H1 (cell line): ENCODE measurements around the gene EXD3. TPM values are rescaled to one million over a fixed set of nuclear protein-coding genes. Genes with fewer than 3 reads are reported as not detected.

Experiments used
- CTCF ChIA-PET: fragments of 300-600 bp; sonication (Branson Sonifier 250); formaldehyde crosslinking; loops from one replicate; lab custom pipeline; 2021; ENCODE audit not compliant: partially characterized antibody; lab: Charles Lee
- POLR2A ChIA-PET: fragments of 300-600 bp; sonication (Branson Sonifier 250); formaldehyde crosslinking; loops from one replicate; lab custom pipeline; 2021; ENCODE audit warnings: inconsistent platforms; ENCODE audit not compliant: partially characterized antibody; lab: Charles Lee
- DNase-seq, 2 experiments: peaks; one replicate each; pipeline versions ENCODE4 v3.0.0 to v3.0.0-alpha.2; 2010 to 2022; ENCODE audit warnings: low spot score in 2 of 2, low read depth in 1 of 2, mixed read lengths in 1 of 2
- FAIRE-seq: peaks from 2 replicates; lab custom pipeline; 2011; peaks lifted over from hg19 to GRCh38; lab: Jason Lieb, UNC
- H2AFZ ChIP-seq: 2 replicates; pipeline ENCODE4 v1.8.1; 2012; ENCODE audit warnings: low read length, inconsistent platforms
- H2AK5ac ChIP-seq: 2 replicates; pipeline ENCODE4 v1.6.1; 2013; ENCODE audit warnings: low read depth, low read length
- H2BK120ac ChIP-seq: replicated peaks from 2 replicates; pipeline ENCODE3; 2013; ENCODE audit warnings: low read depth, low read length, inconsistent platforms
- H2BK12ac ChIP-seq: 2 replicates; pipeline ENCODE4 v1.6.1; 2013; ENCODE audit warnings: low read depth, low read length
- H2BK15ac ChIP-seq: 2 replicates; pipeline ENCODE4 v1.6.1; 2013; ENCODE audit warnings: low read length
- H2BK20ac ChIP-seq: 2 replicates; pipeline ENCODE4 v1.6.1; 2013; ENCODE audit warnings: low read length
- H2BK5ac ChIP-seq: 2 replicates; pipeline ENCODE4 v1.6.1; 2013; ENCODE audit warnings: low read depth, low read length
- H3K14ac ChIP-seq: 2 replicates; pipeline ENCODE4 v1.6.1; 2013; ENCODE audit warnings: inconsistent platforms; ENCODE audit not compliant: insufficient read length
- H3K18ac ChIP-seq: 2 replicates; pipeline ENCODE4 v1.6.1; 2013; ENCODE audit warnings: low read length; ENCODE audit errors: extremely low read depth
- H3K23ac ChIP-seq: 2 replicates; pipeline ENCODE4 v1.6.1; 2013; ENCODE audit warnings: inconsistent platforms; ENCODE audit not compliant: insufficient read length
- H3K23me2 ChIP-seq: 2 replicates; pipeline ENCODE4 v1.6.1; 2013; ENCODE audit warnings: low read depth, low read length
- H3K27ac ChIP-seq: 2 replicates; pipeline ENCODE4 v1.6.1; 2011; ENCODE audit warnings: low read depth, low read length, inconsistent platforms
- H3K27me3 ChIP-seq, 4 experiments: replicated peaks in 1 of 4; 1 replicate in 1 of 4; 2 replicates in 3 of 4; pipeline versions ENCODE4 v1.6.1 to v1.8.1; 2011 to 2013; ENCODE audit warnings: low read length in 3 of 4, mild to moderate bottlenecking in 3 of 4, inconsistent platforms in 2 of 4, mixed read lengths in 2 of 4, moderate library complexity in 1 of 4; ENCODE audit not compliant: control insufficient read depth in 3 of 4, insufficient read depth in 3 of 4; ENCODE audit errors: extremely low read depth in 1 of 4
- H3K36me3 ChIP-seq, 4 experiments: 2 replicates each; pipeline versions ENCODE4 v1.6.1 to v1.8.1; 2011 to 2013; ENCODE audit warnings: mild to moderate bottlenecking in 4 of 4, low read length in 3 of 4, moderate library complexity in 2 of 4, control low read depth in 1 of 4, inconsistent platforms in 1 of 4; ENCODE audit not compliant: insufficient read depth in 4 of 4, control insufficient read depth in 2 of 4
- H3K4ac ChIP-seq: replicated peaks from 2 replicates; pipeline ENCODE3; 2013; ENCODE audit warnings: low read length, low read depth, mixed read lengths, inconsistent platforms; ENCODE audit not compliant: insufficient read length
- H3K4me1 ChIP-seq, 4 experiments: replicated peaks in 1 of 4; 1 replicate in 1 of 4; 2 replicates in 3 of 4; pipeline versions ENCODE4 v1.6.1 to v1.8.1; 2011 to 2013; ENCODE audit warnings: low read length in 3 of 4, inconsistent platforms in 2 of 4, mixed read lengths in 1 of 4; ENCODE audit not compliant: insufficient read depth in 4 of 4, control insufficient read depth in 3 of 4
- H3K4me2 ChIP-seq, 2 experiments: 2 replicates each; pipeline versions ENCODE4 v1.6.1 to v1.8.1; 2011 to 2013; ENCODE audit warnings: low read depth in 2 of 2, low read length in 2 of 2, control low read depth in 1 of 2, inconsistent platforms in 1 of 2, mild to moderate bottlenecking in 1 of 2; ENCODE audit not compliant: insufficient read depth in 1 of 2
- H3K4me3 ChIP-seq, 4 experiments: fragments of 200-600, 300-600 bp in 1 of 4; sonication (generic), shearing (Covaris generic), sonication (Bioruptor Twin) in 1 of 4; 2 replicates each; pipeline versions ENCODE4 v1.5.1 to v1.8.1; 2011 to 2016; ENCODE audit warnings: low read length in 4 of 4, low read depth in 3 of 4, control low read depth in 2 of 4, inconsistent platforms in 2 of 4, mild to moderate bottlenecking in 2 of 4, mixed read lengths in 1 of 4, moderate library complexity in 1 of 4; ENCODE audit not compliant: insufficient read depth in 2 of 4; ENCODE audit errors: extremely low read depth in 1 of 4
- H3K56ac ChIP-seq: replicated peaks from 2 replicates; pipeline ENCODE3; 2013; ENCODE audit warnings: low read depth, mild to moderate bottlenecking, mixed read lengths, low read length, inconsistent platforms; ENCODE audit not compliant: insufficient read length
- H3K79me1 ChIP-seq: 2 replicates; pipeline ENCODE4 v1.6.1; 2013; ENCODE audit warnings: low read depth, low read length, control low read depth
- H3K79me2 ChIP-seq, 2 experiments: 2 replicates each; pipeline versions ENCODE4 v1.6.1 to v1.8.1; 2012 to 2013; ENCODE audit warnings: low read length in 2 of 2, mild to moderate bottlenecking in 2 of 2, inconsistent platforms in 1 of 2; ENCODE audit not compliant: insufficient read depth in 2 of 2, control insufficient read depth in 1 of 2
- H3K9ac ChIP-seq, 4 experiments: replicated peaks in 1 of 4; 1 replicate in 1 of 4; 2 replicates in 3 of 4; pipeline versions ENCODE4 v1.6.1 to v1.8.1; 2011 to 2013; ENCODE audit warnings: low read depth in 3 of 4, low read length in 3 of 4, control low read depth in 2 of 4, mild to moderate bottlenecking in 2 of 4, moderate library complexity in 2 of 4, inconsistent platforms in 1 of 4; ENCODE audit errors: extremely low read depth in 1 of 4
- H3K9me3 ChIP-seq, 2 experiments: 2 replicates each; pipeline versions ENCODE4 v1.6.1 to v1.8.1; 2012 to 2013; ENCODE audit warnings: mild to moderate bottlenecking in 2 of 2, moderate library complexity in 2 of 2, control low read depth in 1 of 2, inconsistent platforms in 1 of 2, low read depth in 1 of 2, low read length in 1 of 2, mixed read lengths in 1 of 2; ENCODE audit not compliant: insufficient read depth in 2 of 2
- H4K20me1 ChIP-seq, 2 experiments: replicated peaks in 1 of 2; 2 replicates each; pipeline versions ENCODE3 to v1.8.1; 2011 to 2013; ENCODE audit warnings: inconsistent platforms in 2 of 2, low read length in 2 of 2, mild to moderate bottlenecking in 1 of 2; ENCODE audit not compliant: insufficient read depth in 2 of 2, control insufficient read depth in 1 of 2
- H4K5ac ChIP-seq: 2 replicates; pipeline ENCODE4 v1.6.1; 2013; ENCODE audit warnings: low read length, low read depth, mixed read lengths, inconsistent platforms; ENCODE audit not compliant: insufficient read length
- H4K8ac ChIP-seq: 2 replicates; pipeline ENCODE4 v1.8.0; 2013; ENCODE audit warnings: mild to moderate bottlenecking, moderate library complexity, low read length, inconsistent platforms; ENCODE audit not compliant: insufficient read depth; ENCODE audit errors: extremely low read depth
- H4K91ac ChIP-seq: replicated peaks from 2 replicates; pipeline ENCODE3; 2013; ENCODE audit warnings: low read length, mixed read lengths, inconsistent platforms; ENCODE audit not compliant: insufficient read length
- ASH2L ChIP-seq: fragments of 200-600, 300-600 bp; sonication (generic); IDR thresholded peaks from one replicate; pipeline ENCODE4 v1.7.1; 2017; ENCODE audit warnings: low read length
- E2F6 ChIP-seq: IDR thresholded peaks from 2 replicates; pipeline ENCODE4 v1.6.1; 2012; ENCODE audit warnings: inconsistent platforms
- HDAC2 ChIP-seq, 2 experiments: fragments of 300-600 bp in 1 of 2; sonication (generic) in 1 of 2; IDR thresholded peaks; 2 replicates each; pipeline ENCODE4 v1.6.1; 2011 to 2012; ENCODE audit warnings: low read depth in 2 of 2, low read length in 2 of 2, mild to moderate bottlenecking in 2 of 2, moderate library complexity in 2 of 2, borderline replicate concordance in 1 of 2, inconsistent platforms in 1 of 2
- KDM1A ChIP-seq: fragments of 200-600, 300-600 bp; sonication (generic); IDR thresholded peaks from 2 replicates; pipeline ENCODE4 v1.7.1; 2016; ENCODE audit warnings: mild to moderate bottlenecking, low read length, borderline replicate concordance
- KDM5A ChIP-seq: fragments of 200-600 bp; IDR thresholded peaks from 2 replicates; pipeline ENCODE4 v1.7.1; 2012; ENCODE audit warnings: mild to moderate bottlenecking, low read length, inconsistent platforms, mixed read lengths
- NANOG ChIP-seq: IDR thresholded peaks from 2 replicates; pipeline ENCODE4 v1.6.1; 2011; ENCODE audit warnings: low read length, low read depth, mild to moderate bottlenecking, inconsistent platforms; ENCODE audit not compliant: insufficient read depth, poor library complexity, severe bottlenecking
- PHF8 ChIP-seq: fragments of 200-600 bp; sonication (generic); conservative IDR thresholded peaks from 2 replicates; pipeline ENCODE4 v1.7.1; 2012; ENCODE audit warnings: low read depth, mild to moderate bottlenecking, inconsistent platforms, low read length, moderate library complexity
- RNF2 ChIP-seq: fragments of 200-900, 300-1000 bp; sonication (generic); IDR thresholded peaks from 2 replicates; pipeline ENCODE4 v1.7.1; 2016; ENCODE audit warnings: borderline replicate concordance, low read depth, mild to moderate bottlenecking, antibody characterized with exemption, low read length; ENCODE audit not compliant: poor library complexity, severe bottlenecking; ENCODE audit errors: missing control alignments
- SP4 ChIP-seq: IDR thresholded peaks from 2 replicates; pipeline ENCODE4 v1.6.1; 2012; ENCODE audit warnings: low read length, inconsistent platforms
- TEAD4 ChIP-seq: IDR thresholded peaks from 2 replicates; pipeline ENCODE4 v1.6.1; 2012; ENCODE audit warnings: low read depth, low read length, inconsistent platforms, mixed read lengths
- WGBS, 2 experiments: shearing (Covaris generic) in 1 of 2; methylation state at CpG; one replicate each; pipeline versions ENCODE4 v1.1.6 to v1.1.7; 2013 to 2015; ENCODE audit warnings: low lambda C conversion rate in 2 of 2, mixed read lengths in 2 of 2, inconsistent platforms in 1 of 2, low coverage in 1 of 2, missing lambda C conversion rate in 1 of 2; ENCODE audit not compliant: insufficient replicate concordance in 2 of 2, insufficient coverage in 1 of 2, insufficient read length in 1 of 2; ENCODE audit errors: extremely low coverage in 1 of 2, missing lambda C conversion rate in 1 of 2; 5-methylcytosine and 5-hydroxymethylcytosine counted together
- polyA plus RNA-seq, 7 experiments: library from polyadenylated mRNA; depleted of rRNA in 3 of 7; stranded (reverse) in 5 of 7; unstranded in 2 of 7; fragments of >200 nt in 5 of 7; fragments of 200-250 nt in 2 of 7; gene quantifications; 1 replicate in 5 of 7; 2 replicates in 1 of 7; 4 replicates in 1 of 7; pipeline versions ENCODE4 v1.2.1 to v1.2.3, GENCODE V29; 2011 to 2013; ENCODE audit warnings: missing spikeins in 2 of 7, mixed read lengths in 2 of 7
- total RNA-seq: library from RNA; stranded (reverse); fragmentation: NEBNext Ultra II Directional; extraction: Animal tissue kit (Norgen Biotek cat#: 25700); gene quantifications from 2 replicates; pipeline ENCODE4 v1.2.1, GENCODE V29; 2021

EXD3 gene
- total and polyA plus RNA-seq, 2 of the 8 experiments (the other 6 are each of a cell fraction or from before 2014, with no cell fraction given): 7.2 to 9.4 TPM

GRCh38 chr9:137408651-137409405, 14.1 kb downstream of the EXD3 start:
- no peaks in the 10 kb centered on the region for H3K9me3 ChIP-seq
- H4K91ac ChIP-seq: no peak overlapping the region
- peaks cover 6% of the 10 kb centered on the region; the same call in 1 of the 2 replicates for H3K79me1 ChIP-seq
- H4K8ac ChIP-seq: no peak overlapping the region
- H3K18ac ChIP-seq: no peak overlapping the region
- no peak overlapping the region for H3K4me3 ChIP-seq
- H3K4me2 ChIP-seq: no peak overlapping the region
- FAIRE-seq (no peak), DNase-seq (no peak)
- H2AK5ac ChIP-seq: no peak overlapping the region
- no peak overlapping the region for H2BK12ac ChIP-seq
- CTCF ChIA-PET: interaction anchor here (0.6 to 2.4 kb wide), 9 partner anchors 14 to 122 kb away, joined by 3 to 12 read pairs (median 5); partner anchors contain the start of genes EXD3, NOXA1 and NRARP
- H2BK20ac ChIP-seq: no peak overlapping the region
- H2BK15ac ChIP-seq: no peak overlapping the region
- H3K79me2 ChIP-seq: no peaks in the 10 kb centered on the region
- no peak overlapping the region for H4K5ac ChIP-seq
- H3K9ac ChIP-seq: no peak overlapping the region
- no peak overlapping the region for H3K4ac ChIP-seq
- no peak overlapping the region for H2AFZ ChIP-seq
- peaks cover 0 to 3% (median under 1%) of the 10 kb centered on the region in 4 experiments; a peak in 2 of 7 replicates for H3K27me3 ChIP-seq
- H3K4me1 ChIP-seq: peaks cover 0 to 8% (median 2%) of the 10 kb centered on the region in 4 experiments; a peak in 6 of 7 replicates
- WGBS, 2 experiments: 89% methylated on average over 23 of the region's 24 CpGs; no CpG with 5 or more reads in 1 of the 2 experiments
- H3K14ac ChIP-seq: no peak overlapping the region
- POLR2A ChIA-PET: interaction anchor here (0.6 to 1.7 kb wide), 4 partner anchors 20 to 168 kb away, joined by 3 to 5 read pairs (median 4); partner anchors contain the start of gene TUBB4B
- H3K56ac ChIP-seq: no peak overlapping the region
- H2BK5ac ChIP-seq: no peak overlapping the region
- H3K36me3 ChIP-seq: no peaks in the 10 kb centered on the region
- H3K27ac ChIP-seq: no peak overlapping the region
- H2BK120ac ChIP-seq: no peak overlapping the region
- no peak overlapping the region for H3K23ac ChIP-seq
- H4K20me1 ChIP-seq: peaks cover 3 to 4% of the 10 kb centered on the region in 2 experiments
- peaks cover 6% of the 10 kb centered on the region; the same call in 1 of the 2 replicates for H3K23me2 ChIP-seq
- TF ChIP-seq RNF2 (no peak), TEAD4 (no peak), PHF8 (no peak), ASH2L (no peak), KDM1A (no peak), SP4 (no peak), E2F6 (no peak), KDM5A (no peak), HDAC2 (IDR thresholded peaks at IDR 0.05; ENCODE audit: borderline replicate concordance in 1 of 2, low read depth in 2 of 2, low read length in 2 of 2) (no peak), NANOG (no peak)
